ENCODE results near the gene ZNF3.

Gene ZNF3

DNA sequence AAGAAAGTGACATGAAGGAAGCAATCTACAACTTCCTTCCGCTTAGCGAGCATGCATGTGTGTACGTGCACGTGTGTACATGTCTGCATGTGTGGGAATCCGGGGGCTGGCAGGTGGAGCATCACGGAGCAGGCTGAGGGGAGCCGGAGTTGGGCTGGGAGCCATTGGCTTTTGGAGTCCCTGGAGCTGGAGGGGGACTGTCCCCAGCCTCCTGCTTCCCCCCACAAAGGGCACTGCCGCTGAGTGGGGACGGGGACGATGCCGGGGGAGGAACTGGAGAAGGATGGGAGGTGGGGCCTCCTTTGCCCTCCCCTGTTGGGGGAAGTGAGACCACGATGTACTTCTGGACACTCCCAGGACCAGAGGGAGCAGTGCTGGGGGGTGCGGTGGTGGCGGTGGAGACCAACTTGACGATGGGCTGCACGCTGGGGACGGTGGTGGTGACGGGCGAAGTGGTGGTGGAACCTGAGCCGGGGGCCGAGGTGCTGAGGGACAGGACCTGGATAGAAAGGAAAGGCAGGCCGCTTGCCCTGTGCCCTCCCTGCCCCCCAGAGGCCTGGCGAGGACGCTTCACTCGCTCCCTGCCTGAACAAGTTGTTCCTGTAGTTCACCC lies 25.7 kb upstream of the ZNF3 start:
- Histone ChIP-seq H3K4me1 (ENCODE audit: control insufficient read depth in 1 of 2, insufficient read depth in 2 of 2, low read length in 2 of 2) (peaks cover 0 to 5% of the 10 kb centered on the region in 2 donors), H3K27ac (ENCODE audit: low read length) (no peak overlapping the region), H3K27me3 (ENCODE audit: low read depth, low read length) (no peaks in the 10 kb centered on the region), H3K9me3 (ENCODE audit: control insufficient read depth in 1 of 2, low read length in 2 of 2) (no peaks in the 10 kb centered on the region), H3K4me3 (ENCODE audit: low read depth in 1 of 2, low read length in 2 of 2) (no peak overlapping the region), H3K36me3 (ENCODE audit: control insufficient read depth in 1 of 2, insufficient read depth in 2 of 2, low read length in 2 of 2) (peaks cover 27 to 70% of the 10 kb centered on the region in 2 donors)

DNA sequence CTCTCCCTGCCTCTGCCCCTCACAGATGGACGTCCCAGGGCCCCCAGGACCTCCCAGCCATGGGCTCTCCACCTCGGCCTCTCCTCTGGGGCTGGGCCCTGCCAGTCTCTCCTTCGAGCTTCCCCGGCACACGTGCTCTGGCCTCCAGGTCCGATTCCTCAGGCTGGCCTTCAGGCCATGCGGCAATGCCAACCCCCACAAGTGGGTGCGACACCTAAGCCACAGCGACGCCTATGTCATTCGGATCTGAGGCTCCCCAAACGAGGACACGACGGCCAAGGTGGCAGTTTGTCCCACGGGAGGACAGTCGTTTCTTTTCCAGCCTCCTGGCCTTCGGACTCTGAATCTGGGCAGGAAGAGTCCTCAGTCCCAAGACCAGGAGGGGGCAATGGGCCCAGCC lies 25.1 kb upstream of the ZNF3 start:
- Histone ChIP-seq H3K9me3 (ENCODE audit: control insufficient read depth in 1 of 2, low read length in 2 of 2) (no peaks in the 10 kb centered on the region), H3K27me3 (ENCODE audit: low read depth, low read length) (no peaks in the 10 kb centered on the region), H3K4me3 (ENCODE audit: low read depth in 1 of 2, low read length in 2 of 2) (no peak overlapping the region), H3K27ac (ENCODE audit: low read length) (no peak overlapping the region), H3K36me3 (ENCODE audit: control insufficient read depth in 1 of 2, insufficient read depth in 2 of 2, low read length in 2 of 2) (peaks cover 25 to 64% of the 10 kb centered on the region in 2 donors), H3K4me1 (ENCODE audit: control insufficient read depth in 1 of 2, insufficient read depth in 2 of 2, low read length in 2 of 2) (peaks cover 0 to 5% of the 10 kb centered on the region in 2 donors)

DNA sequence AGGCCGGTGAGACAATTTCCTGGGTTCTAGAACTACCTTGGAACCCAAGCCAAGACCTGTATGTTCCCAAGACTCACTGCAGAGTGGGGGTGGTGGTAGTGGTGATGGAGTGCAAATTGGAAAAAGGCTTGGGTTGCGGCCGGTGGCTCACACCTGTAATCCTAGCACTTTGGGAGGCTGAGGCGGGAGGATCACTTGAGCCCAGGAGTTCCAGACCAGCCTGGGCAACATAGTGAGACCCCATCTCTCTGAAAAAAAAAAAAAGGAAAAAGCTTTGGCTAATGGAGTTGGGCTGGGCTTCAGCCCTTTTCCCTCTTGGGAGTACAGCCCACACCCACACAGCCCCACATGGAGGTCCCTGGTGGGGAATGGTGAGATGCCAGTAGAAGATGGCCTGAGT lies 24.0 kb upstream of the ZNF3 start:
- Histone ChIP-seq H3K27ac (ENCODE audit: low read length) (no peak overlapping the region), H3K9me3 (ENCODE audit: control insufficient read depth in 1 of 2, low read length in 2 of 2) (no peaks in the 10 kb centered on the region), H3K4me1 (ENCODE audit: control insufficient read depth in 1 of 2, insufficient read depth in 2 of 2, low read length in 2 of 2) (peaks cover 0 to 5% of the 10 kb centered on the region in 2 donors), H3K36me3 (ENCODE audit: control insufficient read depth in 1 of 2, insufficient read depth in 2 of 2, low read length in 2 of 2) (peaks cover 18 to 56% of the 10 kb centered on the region in 2 donors), H3K4me3 (ENCODE audit: low read depth in 1 of 2, low read length in 2 of 2) (no peak overlapping the region), H3K27me3 (ENCODE audit: low read depth, low read length) (no peaks in the 10 kb centered on the region)

DNA sequence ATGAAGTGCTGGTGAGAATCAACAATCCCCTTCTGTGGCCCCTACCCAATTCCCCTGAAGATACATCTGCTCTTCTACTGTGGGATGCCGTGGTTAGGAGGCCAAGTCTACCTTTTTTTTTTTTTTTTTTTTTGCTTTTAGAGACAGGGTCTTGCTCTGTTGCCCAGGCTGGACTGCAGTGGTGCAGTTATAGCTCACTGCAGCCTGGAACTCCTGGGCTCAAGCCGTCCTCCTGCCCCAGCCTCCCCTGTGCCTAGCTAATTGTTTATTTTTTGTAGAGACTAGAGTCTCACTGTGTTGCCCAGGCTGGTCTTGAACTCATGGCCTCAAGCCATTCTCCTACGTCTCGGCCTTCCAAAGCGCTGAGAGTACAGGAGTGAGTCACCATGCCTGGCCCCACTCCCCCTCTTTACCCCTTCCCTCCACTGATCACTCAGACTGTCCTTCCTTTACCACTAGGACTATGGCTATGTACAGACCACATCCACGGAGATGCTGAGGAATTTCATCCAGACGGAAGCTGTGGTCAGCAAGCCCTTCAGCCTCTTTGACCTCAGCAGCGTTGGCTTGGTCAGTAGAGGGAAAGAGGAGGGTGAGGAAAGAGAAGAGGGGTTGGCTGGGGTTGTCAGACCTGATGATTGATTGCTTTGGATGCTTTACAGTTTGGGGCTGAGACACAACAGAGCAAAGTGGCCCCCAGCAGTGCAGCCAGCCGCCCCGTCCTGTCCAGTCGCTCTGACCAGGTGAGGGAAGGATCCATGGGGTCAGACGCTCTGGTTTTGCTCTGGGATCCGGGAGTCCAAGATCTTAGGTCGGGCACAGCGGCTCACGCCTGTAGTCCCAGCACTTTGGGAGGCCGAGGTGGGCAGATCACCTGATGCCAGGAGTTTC lies 21.7 kb upstream of the ZNF3 start:
- Histone ChIP-seq H3K27me3 (ENCODE audit: low read depth, low read length) (no peaks in the 10 kb centered on the region), H3K9me3 (ENCODE audit: control insufficient read depth in 1 of 2, low read length in 2 of 2) (no peaks in the 10 kb centered on the region), H3K4me1 (ENCODE audit: control insufficient read depth in 1 of 2, insufficient read depth in 2 of 2, low read length in 2 of 2) (peaks cover 9 to 18% of the 10 kb centered on the region in 2 donors), H3K27ac (ENCODE audit: low read length) (no peak overlapping the region), H3K4me3 (ENCODE audit: low read depth in 1 of 2, low read length in 2 of 2) (no peak overlapping the region), H3K36me3 (ENCODE audit: control insufficient read depth in 1 of 2, insufficient read depth in 2 of 2, low read length in 2 of 2) (peaks cover 25 to 60% of the 10 kb centered on the region in 2 donors)

DNA sequence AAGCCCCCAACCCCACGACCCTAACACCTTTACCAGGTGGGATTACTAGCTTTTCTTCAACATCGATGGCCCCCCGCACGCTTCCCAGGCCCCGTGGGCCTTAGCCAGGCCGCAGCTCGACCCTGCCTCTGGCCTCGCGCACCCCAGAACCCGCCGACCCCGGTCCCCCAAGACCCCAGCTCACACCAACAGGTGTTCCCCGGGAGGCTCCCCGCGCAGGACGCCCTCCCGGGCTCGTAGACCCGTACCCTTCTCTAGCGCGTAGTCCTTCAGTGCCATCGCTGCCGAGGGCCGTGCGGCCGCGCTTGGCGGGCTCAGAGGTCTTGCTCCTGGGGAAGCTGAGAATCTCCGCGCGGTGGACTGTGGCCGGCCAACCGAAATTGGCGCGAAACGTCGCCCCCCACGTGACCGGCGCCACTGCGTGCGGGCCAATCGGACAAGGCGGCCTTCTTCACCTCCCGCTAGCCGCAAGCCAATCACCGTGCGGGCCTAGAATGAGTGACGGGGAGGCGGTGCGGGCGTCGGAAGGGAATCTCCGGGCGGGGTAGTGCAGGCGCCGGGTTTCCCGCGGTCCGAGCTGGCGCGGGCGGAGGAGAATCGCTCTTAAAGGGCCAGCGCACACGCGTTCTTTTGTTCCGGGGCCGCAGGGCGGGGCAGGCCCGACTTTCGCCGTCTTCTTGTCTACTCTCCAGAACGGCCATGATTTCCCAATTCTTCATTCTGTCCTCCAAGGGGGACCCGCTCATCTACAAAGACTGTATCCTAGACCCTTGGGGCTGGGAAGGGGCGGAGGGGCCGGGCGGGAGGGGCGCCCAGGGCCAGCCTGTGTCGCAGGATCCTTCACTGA lies 19.7 kb upstream of the ZNF3 start, which contains the start of the genes AP4M1 and MCM7:
Gene AP4M1, plus strand, starts transcription at position 628 of the 847 bp plus-strand sequence. Its CDS starts 72 bp downstream, at position 700.
Gene MCM7, minus strand, starts transcription at position 382 of the 847 bp plus-strand sequence. Its CDS starts 103 bp downstream, at position 279.
- H3K4me1 ChIP-seq (ENCODE audit: control insufficient read depth in 1 of 2, insufficient read depth in 2 of 2, low read length in 2 of 2): peaks cover 9 to 18% of the 10 kb centered on the region in 2 donors
- no peaks in the 10 kb centered on the region for H3K27me3 ChIP-seq (ENCODE audit: low read depth, low read length)
- H3K36me3 ChIP-seq (ENCODE audit: control insufficient read depth in 1 of 2, insufficient read depth in 2 of 2, low read length in 2 of 2): peaks cover 34 to 59% of the 10 kb centered on the region in 2 donors
- H3K27ac ChIP-seq (ENCODE audit: low read length): peak within 1 kb of the TSS; percentile 74
- no peaks in the 10 kb centered on the region for H3K9me3 ChIP-seq (ENCODE audit: control insufficient read depth in 1 of 2, low read length in 2 of 2)
- peak within 1 kb of the TSS; percentile 83 to 84 for H3K4me3 ChIP-seq (ENCODE audit: low read depth in 1 of 2, low read length in 2 of 2)

DNA sequence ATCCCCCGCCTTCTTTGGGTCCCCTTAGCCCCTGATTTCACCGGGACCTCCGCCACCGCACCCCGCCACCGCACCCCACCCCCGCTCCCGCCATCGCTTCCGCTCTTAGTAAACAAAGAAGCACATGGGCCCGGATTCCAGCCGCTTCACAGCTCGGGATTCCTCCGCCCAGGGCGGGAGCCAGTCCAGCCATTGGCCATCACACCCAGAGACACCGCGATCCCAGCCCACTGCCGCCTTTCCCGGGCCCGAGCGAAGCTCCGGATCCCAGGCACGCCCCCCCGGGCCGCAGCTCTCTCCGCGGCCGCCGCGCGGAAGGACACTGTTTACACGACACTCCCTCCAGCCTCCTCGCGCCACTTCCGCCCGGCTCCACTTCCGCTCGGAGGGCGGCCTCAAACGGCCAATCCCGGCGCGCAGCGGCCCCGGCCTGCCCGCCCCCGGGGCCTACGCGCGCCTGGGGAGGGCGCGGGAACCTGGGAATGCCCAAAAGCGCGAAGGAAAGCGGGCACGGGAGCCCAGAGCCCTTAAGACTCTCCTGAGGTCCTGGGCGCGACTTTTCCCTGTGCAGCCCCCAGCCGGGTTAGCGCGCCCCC lies 19.0 kb upstream of the ZNF3 start:
- Histone ChIP-seq H3K27me3 (ENCODE audit: low read depth, low read length) (no peaks in the 10 kb centered on the region), H3K36me3 (ENCODE audit: control insufficient read depth in 1 of 2, insufficient read depth in 2 of 2, low read length in 2 of 2) (peaks cover 40 to 59% of the 10 kb centered on the region in 2 donors), H3K4me3 (ENCODE audit: low read depth in 1 of 2, low read length in 2 of 2) (peak overlapping the region; percentile 83 to 84), H3K27ac (ENCODE audit: low read length) (peak overlapping the region; percentile 71), H3K9me3 (ENCODE audit: control insufficient read depth in 1 of 2, low read length in 2 of 2) (no peaks in the 10 kb centered on the region), H3K4me1 (ENCODE audit: control insufficient read depth in 1 of 2, insufficient read depth in 2 of 2, low read length in 2 of 2) (peaks cover 9 to 18% of the 10 kb centered on the region in 2 donors)

DNA sequence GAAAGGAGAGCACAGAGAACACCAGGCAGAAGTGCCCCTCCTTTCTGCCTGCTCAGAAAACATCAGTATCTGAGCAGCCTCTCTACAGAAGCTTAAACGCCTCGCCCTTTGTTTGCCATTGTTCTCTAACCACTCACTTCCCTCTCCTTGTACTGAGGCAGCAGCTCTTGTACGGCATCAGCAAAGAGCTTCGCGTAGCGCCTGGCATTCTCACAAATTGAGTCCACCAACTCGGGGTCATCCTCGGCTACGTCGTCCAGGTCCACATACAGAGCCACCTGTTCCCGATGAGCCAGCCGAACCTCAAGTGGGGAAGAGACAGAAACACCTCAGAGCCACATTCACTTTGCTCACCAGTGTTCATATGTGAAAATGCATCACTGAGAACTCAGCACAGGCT lies 17.9 kb upstream of the ZNF3 start:
- H3K27me3 ChIP-seq (ENCODE audit: low read depth, low read length): no peaks in the 10 kb centered on the region
- H3K36me3 ChIP-seq (ENCODE audit: control insufficient read depth in 1 of 2, insufficient read depth in 2 of 2, low read length in 2 of 2): peaks cover 35 to 59% of the 10 kb centered on the region in 2 donors
- H3K27ac ChIP-seq (ENCODE audit: low read length): peak overlapping the region; percentile 71
- peak overlapping the region; percentile 83 to 84 for H3K4me3 ChIP-seq (ENCODE audit: low read depth in 1 of 2, low read length in 2 of 2)
- no peaks in the 10 kb centered on the region for H3K9me3 ChIP-seq (ENCODE audit: control insufficient read depth in 1 of 2, low read length in 2 of 2)
- peaks cover 9 to 18% of the 10 kb centered on the region in 2 donors for H3K4me1 ChIP-seq (ENCODE audit: control insufficient read depth in 1 of 2, insufficient read depth in 2 of 2, low read length in 2 of 2)

DNA sequence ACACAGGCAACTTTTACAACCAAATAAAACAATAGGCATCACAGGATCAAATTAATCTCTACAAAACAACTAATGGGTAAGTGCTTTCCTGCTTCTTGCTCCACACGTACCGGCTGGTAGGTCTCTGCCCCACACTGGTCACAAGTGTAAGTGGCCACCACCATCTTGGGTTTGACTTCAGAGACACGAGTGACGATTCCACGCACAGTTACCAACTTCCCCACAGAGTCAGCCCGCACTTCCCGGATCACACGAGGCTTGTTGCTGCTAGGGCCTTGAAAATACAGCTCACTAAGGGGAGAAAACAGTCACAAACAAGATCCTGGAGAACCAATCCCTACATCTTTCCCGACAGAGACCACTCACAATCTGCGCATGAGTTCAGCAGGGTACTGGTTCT lies 17.4 kb upstream of the ZNF3 start:
- Histone ChIP-seq H3K27ac (ENCODE audit: low read length) (no peak overlapping the region), H3K27me3 (ENCODE audit: low read depth, low read length) (no peaks in the 10 kb centered on the region), H3K36me3 (ENCODE audit: control insufficient read depth in 1 of 2, insufficient read depth in 2 of 2, low read length in 2 of 2) (peaks cover 40 to 63% of the 10 kb centered on the region in 2 donors), H3K4me1 (ENCODE audit: control insufficient read depth in 1 of 2, insufficient read depth in 2 of 2, low read length in 2 of 2) (peaks cover 9 to 23% of the 10 kb centered on the region in 2 donors), H3K4me3 (ENCODE audit: low read depth in 1 of 2, low read length in 2 of 2) (peak overlapping the region in 1 of 2 donors; percentile 83), H3K9me3 (ENCODE audit: control insufficient read depth in 1 of 2, low read length in 2 of 2) (no peaks in the 10 kb centered on the region)

DNA sequence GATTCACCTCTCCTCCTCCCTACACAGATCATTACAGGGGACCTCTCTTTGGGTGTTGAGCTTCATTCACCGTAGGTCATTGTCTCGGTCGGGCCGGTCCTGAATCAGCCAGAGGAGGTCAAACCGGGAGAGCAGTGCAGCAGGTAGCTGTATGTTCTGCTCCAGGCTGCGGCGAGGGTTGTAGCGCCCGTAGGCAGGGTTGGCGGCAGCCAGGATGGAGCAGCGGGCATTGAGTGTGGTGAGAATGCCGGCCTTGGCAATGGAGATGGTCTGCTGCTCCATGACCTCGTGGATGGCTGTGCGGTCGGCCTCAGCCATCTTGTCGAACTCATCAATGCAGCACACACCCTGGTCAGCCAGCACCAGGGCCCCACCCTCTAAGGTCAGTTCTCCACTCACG lies 14.2 kb upstream of the ZNF3 start:
- no peak overlapping the region for H3K4me3 ChIP-seq (ENCODE audit: low read depth in 1 of 2, low read length in 2 of 2)
- H3K4me1 ChIP-seq (ENCODE audit: control insufficient read depth in 1 of 2, insufficient read depth in 2 of 2, low read length in 2 of 2): peaks cover 9 to 25% of the 10 kb centered on the region in 2 donors
- H3K9me3 ChIP-seq (ENCODE audit: control insufficient read depth in 1 of 2, low read length in 2 of 2): no peaks in the 10 kb centered on the region
- H3K27me3 ChIP-seq (ENCODE audit: low read depth, low read length): no peaks in the 10 kb centered on the region
- H3K27ac ChIP-seq (ENCODE audit: low read length): no peak overlapping the region
- peaks cover 67 to 84% of the 10 kb centered on the region in 2 donors for H3K36me3 ChIP-seq (ENCODE audit: control insufficient read depth in 1 of 2, insufficient read depth in 2 of 2, low read length in 2 of 2)

DNA sequence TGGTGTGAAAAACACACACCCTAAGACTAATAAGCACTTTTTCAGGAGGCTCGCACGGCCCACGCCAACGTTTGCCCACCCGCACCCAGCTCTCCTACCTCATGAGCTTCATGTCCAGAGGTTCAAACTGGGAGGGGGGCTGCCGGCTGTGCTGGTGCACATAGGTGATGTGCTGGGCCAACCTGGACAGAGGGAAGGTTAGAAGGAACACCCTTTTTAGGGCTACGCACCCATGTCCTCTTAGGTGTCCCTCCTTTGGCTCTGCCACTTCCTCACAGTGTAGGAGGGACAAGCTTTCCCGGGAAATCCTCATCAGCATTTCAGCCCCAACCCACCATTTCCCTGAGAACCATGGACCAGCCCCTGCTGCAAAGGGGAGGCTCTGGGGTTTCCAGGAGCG lies 13.8 kb upstream of the ZNF3 start:
- H3K4me3 ChIP-seq (ENCODE audit: low read depth in 1 of 2, low read length in 2 of 2): no peak overlapping the region
- H3K27me3 ChIP-seq (ENCODE audit: low read depth, low read length): no peaks in the 10 kb centered on the region
- peaks cover 71 to 88% of the 10 kb centered on the region in 2 donors for H3K36me3 ChIP-seq (ENCODE audit: control insufficient read depth in 1 of 2, insufficient read depth in 2 of 2, low read length in 2 of 2)
- peaks cover 9 to 25% of the 10 kb centered on the region in 2 donors for H3K4me1 ChIP-seq (ENCODE audit: control insufficient read depth in 1 of 2, insufficient read depth in 2 of 2, low read length in 2 of 2)
- H3K9me3 ChIP-seq (ENCODE audit: control insufficient read depth in 1 of 2, low read length in 2 of 2): no peaks in the 10 kb centered on the region
- no peak overlapping the region for H3K27ac ChIP-seq (ENCODE audit: low read length)

All from muscle layer of duodenum (tissue), 2 donors.